ENCODE measurements around the gene BRD9.

GRCh38 chr5:889075-889710, 3.4 kb downstream of the BRD9 start:
- TF ChIP-seq, protein P1, sequence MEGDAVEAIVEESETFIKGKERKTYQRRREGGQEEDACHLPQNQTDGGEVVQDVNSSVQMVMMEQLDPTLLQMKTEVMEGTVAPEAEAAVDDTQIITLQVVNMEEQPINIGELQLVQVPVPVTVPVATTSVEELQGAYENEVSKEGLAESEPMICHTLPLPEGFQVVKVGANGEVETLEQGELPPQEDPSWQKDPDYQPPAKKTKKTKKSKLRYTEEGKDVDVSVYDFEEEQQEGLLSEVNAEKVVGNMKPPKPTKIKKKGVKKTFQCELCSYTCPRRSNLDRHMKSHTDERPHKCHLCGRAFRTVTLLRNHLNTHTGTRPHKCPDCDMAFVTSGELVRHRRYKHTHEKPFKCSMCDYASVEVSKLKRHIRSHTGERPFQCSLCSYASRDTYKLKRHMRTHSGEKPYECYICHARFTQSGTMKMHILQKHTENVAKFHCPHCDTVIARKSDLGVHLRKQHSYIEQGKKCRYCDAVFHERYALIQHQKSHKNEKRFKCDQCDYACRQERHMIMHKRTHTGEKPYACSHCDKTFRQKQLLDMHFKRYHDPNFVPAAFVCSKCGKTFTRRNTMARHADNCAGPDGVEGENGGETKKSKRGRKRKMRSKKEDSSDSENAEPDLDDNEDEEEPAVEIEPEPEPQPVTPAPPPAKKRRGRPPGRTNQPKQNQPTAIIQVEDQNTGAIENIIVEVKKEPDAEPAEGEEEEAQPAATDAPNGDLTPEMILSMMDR (optimal IDR thresholded peaks at IDR 0.05 in 1 of 3, IDR thresholded peaks at IDR 0.05 in 1 of 3, conservative IDR thresholded peaks at IDR 0.05 in 1 of 3; ENCODE audit: extremely low read depth in 1 of 3, insufficient read depth in 2 of 3, low read length in 3 of 3) = no peak
- no peak for TF ChIP-seq EZH2 (IDR thresholded peaks at IDR 0.05; ENCODE audit: low read length)
